GM19025 (cell line): ENCODE measurements around the gene GFI1B.
"Not testable (repeated sequence)": the region's sequence is repeated elsewhere in the genome, so short reads cannot be mapped to it uniquely, and the experiment has no call there.

Source experiments
- ATAC-seq: cut with Tn5 transposase; IDR thresholded peaks from one replicate; pipeline ENCODE4 v1.9.1; 2021; ENCODE audit warnings: mild to moderate bottlenecking, low read depth, moderate library complexity; ENCODE audit not compliant: unreplicated experiment

GFI1B gene

DNA sequence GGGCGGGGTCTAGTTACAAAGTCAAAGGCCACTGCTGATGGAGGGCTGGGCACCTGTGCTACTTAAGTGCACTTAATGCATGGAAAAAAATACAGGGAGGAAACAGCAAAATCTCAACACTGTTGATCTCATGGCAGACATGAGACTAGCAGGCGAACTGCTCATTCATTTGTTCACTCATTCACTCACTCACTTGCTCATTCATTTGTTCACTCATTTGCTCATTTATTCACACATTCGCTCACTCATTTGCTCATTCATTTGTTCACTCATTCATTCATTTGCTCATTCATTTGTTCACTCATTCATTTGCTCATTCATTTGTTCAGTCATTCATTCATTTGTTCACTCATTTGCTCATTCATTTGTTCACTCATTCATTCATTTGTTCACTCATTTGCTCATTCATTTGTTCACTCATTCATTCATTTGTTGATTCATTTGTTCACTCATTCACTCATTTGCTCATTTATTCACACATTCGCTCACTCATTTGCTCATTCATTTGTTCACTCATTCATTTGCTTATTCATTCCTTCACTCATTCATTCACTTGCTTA lies 11.6 kb downstream of the GFI1B start:
- ATAC-seq, result not testable (repeated sequence)

DNA sequence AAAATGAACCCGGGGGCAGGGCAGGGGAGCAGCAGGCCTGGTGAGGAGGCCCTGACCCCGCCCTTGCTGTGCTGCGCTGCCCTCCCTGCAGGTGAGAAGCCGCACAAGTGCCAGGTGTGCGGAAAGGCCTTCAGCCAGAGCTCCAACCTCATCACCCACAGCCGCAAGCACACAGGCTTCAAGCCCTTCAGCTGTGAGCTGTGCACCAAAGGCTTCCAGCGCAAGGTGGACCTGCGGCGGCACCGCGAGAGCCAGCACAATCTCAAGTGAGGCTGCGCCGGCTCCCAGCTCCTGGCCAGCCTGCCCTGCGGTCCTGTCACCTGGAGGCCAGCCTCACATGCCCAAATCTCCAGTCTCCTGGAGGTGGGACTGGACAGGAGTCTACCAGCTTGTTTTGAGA lies 12.3 kb downstream of the GFI1B start:
- ATAC-seq, result no peak

DNA sequence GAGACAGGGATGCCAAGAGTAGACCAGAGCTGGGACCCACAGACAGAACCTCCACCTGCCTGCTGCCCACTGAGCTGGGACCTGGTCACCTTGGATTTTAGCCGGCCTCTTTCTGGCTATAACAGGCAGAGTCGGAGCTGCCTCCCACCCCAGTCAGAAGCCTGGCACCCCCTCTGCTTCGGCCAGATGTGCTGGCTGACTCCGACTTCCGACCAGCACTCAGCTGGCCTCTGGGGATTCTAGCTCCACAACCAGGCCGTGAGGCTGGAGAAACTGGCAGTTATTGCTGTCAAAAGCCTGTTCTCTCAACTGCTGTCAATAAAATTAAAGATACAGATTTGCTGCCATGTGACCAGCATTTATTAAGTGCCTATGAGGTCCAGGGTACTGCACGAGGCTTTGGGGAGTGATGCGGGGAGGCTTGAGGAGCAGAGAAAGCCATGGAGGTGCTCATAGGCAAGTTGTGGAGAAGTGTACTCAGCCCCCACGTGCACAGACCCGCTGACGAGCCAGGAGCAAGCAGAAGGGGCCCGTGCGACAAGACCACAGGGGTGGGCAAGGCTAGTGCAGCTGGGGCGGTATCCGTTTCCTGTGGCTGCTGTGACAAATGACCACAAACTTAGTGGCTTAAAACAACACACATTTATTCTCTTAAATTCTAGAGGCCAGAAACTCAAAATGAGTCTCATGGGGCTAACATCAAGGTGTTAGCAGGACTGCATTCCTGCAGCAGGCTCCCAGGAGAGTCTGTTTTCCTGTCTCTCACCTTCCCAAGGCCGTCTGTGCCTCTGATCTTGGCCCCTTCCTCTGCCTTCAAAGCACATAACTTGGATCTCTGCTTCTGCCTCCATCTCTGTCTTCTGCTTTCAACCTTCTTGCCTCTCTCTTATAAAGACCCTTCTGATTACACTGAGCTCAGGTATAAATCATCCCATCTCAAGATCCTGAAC lies 13.1 kb downstream of the GFI1B start:
- ATAC-seq, result no peak

DNA sequence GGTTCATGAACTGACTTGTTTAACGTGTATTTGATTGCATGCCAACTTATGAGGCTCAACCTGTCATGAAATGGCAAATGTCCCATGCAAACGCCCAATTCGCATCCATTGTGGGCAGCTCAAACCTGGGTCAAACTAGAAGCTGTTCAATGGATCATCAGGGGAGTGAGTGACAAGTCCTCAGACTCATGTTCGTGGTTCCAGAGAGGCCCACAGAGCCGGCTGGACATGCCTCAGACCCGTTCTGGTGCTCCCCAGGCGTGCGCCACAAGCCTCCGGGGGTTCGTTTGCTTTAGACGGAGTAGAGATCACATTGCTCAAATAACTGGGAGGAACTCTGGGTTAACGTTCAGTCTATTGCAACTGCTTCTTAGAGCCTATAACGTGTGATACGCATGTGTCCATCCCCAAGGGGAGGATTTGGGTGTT lies 15.0 kb downstream of the GFI1B start:
- no peak for ATAC-seq

DNA sequence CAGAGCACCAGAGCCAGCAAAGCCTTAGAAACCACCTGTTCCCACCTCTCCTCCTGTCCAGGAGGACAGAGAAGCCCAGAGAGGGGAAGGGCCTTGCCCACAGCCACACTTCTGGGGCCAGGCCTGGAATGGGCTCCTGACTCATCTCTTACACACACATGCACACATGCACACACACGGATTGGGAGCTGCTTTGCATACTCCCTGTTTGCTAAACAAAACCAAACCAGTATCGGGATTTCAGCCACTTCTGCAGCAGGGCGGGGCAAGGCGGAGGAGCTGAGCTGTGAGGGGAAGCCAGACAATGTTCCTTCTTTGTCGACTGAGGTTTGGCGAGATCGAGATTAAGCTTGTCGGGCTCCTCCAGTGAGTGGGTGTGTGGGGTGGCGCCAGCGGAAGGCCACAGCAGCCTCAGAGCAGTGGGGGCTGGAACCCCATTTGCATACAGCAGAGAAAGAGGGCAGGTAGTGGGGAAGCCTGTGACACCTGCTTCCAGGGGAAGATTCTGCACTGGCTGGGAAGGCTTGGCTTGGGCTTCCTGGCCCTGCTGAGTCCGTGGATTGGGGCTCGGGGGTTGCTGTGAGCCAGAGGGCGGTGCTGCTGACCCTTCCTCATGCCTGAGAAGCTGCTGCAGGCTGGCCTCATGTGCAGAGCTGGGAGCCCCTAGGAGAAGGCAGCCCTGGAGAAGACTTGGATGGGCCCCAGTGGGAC lies 16.1 kb downstream of the GFI1B start:
- ATAC-seq, result no peak

DNA sequence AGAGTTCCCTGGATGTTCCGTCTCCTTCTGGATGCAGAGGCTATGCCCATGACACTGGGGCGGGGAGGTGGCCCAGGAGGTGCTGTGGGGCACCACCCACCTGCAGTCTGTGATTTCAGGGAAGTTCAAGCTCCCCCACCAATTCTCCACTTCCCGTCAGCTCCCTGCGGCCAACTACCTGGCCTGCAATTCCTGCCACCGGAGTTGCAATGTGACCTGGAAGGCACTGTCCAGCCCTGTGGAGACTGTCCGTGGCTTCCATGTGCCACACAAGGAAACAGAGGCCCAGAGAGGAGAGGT lies 16.6 kb downstream of the GFI1B start:
- no peak for ATAC-seq

DNA sequence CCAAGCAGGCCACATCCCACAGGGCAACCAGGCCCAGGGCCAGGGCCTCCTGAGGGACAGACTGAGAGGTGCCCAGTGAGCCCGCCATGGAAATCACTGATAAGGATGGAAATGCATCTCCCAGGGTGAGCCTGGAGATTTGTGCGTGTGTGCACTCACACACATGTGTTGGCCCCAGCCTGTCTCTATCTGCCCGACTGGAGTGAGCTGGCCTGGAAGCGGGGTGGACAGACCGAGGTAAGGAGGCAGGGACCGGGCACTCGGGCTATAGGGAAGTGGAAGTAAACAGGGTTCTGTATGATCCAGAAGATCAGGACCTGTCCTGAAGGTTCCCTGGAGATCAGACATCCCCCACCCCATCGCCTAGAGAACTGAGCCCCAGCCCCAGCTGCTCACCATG lies 17.4 kb downstream of the GFI1B start:
- no peak for ATAC-seq

DNA sequence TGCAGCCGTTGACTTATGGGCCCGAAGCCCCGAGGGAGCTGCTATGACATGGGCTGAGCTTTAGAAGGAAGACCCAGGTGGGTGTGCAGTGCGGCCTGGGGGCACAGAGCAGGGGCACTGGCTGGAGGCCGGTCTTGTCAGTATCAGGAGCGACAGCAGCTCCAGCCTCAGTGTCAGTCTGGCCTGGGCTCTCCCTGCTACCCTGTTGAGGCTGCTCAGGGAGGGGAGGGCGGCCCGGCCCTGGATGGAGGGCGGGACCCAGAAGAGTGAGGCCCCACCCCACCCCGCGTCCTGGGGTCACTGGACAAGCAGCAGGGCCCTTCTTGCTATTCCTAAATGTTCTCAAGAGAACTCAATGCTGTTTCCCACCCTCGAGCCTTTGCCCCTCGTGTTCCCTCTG lies 18.0 kb downstream of the GFI1B start:
- no peak for ATAC-seq

DNA sequence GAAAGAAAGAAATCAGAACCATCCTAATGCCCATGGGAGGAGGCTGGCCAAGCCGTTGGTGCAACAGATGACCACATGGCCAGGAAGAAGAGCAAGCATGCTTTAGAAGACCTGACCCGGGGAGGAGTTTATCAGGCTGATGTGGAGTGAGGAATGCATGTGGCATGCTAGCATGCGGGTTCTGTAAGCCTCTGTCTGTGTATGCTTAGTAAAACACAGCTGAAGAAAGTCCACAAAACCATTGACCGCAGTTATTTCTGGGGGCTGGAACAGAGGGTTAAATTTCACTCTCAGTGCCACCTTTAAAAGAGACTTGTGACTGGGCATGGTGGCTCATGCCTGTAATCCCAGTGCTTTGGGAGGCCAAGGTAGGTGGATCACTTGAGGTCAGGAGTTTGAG lies 19.1 kb downstream of the GFI1B start:
- ATAC-seq, result no peak

DNA sequence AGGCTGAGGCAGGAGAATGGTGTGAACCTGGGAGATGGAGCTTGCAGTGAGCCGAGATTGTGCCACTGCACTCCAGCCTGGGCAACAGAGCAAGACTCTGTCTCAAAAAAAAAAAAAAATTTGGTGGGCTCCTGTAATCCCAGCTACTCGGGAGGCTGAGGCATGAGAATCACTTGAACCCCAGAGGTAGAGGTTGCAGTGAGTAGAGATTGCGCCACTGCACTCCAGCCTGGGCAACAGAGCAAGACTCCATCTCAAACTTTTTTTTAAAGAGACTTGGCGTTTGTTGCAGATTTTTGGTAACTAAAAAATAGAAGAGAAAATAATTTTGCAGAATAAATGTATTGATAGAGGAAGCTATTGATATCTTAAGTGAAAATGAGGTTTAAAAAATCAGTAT lies 19.7 kb downstream of the GFI1B start:
- not testable (repeated sequence) for ATAC-seq

DNA sequence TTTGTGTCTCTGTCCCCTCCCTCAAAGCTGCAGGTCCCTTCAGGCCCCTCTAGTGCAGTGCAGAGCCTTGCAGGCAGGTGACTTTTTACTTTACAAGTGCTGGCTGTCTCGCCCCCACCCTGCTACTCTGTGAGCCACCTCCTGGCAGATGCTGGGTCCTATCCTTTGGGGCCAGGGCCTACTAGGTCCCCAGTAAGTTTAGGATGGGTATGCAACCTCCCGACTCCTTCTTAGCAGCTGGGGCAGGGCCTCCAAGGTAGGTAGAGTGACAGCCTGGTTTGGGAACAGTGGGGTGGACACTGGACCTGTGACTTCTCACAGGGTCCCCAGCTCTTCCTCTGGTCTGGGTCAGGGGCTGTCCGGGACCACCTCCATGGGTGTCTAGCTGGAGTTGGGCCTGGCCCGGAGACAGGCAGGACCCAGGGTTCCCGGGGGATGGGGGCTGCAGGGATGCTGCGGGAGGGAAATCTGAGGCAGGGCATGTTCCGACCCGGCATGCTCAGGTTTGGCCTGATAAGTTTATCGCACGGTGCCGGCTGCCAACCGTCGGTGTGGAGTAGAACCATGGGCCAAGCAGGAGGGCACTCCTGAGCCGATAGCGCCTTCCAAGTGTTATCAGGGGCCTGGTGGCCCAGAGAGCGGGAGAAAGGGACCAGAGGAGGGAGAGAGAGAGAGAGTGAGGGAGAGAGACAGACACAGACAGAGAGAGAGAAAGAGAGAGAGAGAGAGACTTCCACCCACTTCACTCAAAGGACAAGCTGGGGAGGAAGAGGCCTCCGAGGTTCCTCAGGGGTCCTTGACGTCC lies 20.5 kb downstream of the GFI1B start:
- no peak for ATAC-seq

DNA sequence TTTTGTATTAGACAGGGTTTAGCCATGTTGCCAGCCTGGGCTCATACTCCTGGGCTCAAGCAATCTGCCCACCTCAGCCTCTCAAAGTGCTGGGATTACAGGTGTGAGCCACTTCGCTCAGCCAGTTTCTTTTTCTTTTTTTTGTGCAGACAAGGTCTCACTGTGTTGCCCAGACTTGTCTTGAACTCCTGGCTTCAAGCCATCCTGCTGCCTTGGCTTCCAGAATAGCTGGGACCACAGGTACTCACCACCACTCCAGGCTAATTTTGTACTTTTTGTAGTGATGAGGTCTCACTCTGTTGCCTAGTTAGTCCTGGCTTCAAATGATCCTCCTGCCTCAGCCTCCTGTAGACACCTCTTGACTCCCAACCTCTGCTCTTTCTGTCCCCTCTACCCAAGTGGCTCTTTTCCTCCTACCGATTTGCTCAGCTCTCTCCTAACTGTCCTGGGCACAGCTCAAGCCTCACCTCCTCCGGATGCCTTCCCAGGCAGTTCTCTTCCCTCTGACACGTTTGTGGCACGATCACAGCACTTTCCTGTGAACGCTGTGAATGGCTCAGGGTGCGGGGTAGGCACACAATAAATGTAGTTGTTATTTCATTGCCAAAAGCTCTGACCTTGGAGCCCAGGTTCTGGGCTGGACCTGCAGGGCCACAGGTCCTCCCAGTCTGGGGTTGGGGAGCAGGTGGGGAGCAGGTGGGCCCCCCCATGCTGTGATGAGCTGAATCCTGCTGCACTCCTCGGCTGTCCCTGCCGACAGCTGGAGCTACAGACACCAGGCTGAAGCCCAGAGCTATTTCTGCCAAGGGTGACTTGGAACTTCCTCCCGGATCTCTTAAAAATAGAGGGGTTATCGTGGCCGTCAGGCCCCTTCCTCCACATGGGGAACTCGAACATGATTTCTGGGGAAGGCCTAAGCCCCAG lies 23.9 kb downstream of the GFI1B start:
- no peak for ATAC-seq

DNA sequence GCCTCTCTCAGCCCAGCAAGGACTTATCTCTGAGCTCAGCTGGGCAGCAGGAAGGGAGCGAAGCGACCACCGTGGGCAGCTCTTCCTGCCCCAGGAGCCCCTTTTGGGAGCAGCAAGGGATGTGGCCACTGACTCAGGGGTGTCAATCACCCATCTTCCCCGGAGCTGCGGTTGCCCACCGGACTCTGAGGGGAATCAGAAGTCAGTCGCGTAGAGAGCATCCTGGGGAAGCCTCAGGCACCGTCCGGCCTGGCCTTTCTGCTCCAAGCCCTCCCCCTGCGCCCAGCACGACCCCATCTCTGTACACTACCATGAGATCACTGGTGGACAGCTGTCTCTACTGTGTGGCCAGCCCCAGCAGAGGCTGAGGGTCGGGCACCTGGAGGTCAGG lies 24.6 kb downstream of the GFI1B start:
- no peak for ATAC-seq

DNA sequence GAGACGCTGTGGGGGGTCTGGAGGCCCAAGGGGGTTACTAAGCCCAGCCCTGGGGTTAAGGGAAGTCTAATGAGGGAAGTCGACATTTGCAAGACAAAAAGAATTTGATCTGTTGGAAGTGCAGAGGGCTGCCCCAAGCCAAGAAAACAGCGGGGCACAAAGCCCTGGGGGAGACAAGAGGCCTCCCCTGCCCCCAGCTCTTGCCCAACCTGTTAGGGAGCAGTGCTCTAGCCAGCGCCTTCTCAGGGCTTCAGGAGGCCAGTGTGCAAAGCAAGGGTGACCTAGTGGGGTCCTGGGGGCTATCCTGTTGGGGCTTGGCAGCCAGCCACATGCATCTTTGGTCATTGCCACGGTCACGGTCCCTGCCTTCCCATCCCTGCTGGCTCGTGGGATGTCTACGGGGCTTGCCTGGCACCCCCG lies 25.2 kb downstream of the GFI1B start:
- ATAC-seq, result no peak

DNA sequence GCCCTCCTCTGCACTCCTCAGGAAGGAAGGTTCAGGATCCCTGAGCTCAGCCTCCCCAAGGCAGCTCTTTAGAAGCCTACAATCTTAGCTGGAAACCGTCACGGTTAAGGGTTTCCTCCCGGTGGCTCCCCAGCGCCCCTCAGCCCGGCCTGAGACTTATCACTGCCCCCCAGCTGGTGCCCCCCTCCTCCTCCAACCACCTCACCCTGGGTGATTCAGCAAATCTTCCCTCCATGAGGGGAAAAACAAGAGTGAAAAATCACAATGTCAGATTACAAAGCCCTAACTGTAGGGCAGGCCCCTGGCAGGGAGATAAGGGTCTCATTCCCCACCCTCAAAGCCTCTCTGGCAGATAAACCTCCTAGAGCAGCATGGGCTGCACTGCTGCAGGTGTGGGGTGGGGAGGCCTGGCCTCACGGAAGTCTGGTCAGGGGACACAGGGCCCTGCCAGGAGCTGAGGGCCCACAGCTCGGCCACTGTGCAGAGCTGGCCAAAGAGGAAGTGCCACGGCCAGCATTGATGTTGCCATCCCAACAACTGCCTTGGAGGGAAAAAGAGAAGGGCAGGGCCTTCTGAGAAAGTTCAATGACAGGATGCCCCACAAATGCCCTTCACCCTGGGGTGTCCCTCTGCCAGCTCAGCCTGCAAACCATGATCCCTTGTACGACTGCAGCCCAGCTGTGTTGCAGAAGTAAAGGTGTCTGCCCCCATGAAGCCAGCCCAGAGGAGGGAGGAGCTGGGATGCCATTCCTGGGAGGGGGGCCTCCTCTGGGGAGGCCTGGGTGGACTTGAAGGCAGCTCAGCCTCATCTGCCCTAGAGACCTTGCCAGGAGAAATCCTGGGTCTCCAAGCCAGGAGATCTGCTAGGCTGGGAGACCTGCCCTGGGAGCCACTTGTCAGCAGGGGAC lies 25.9 kb downstream of the GFI1B start:
- ATAC-seq, result no peak

DNA sequence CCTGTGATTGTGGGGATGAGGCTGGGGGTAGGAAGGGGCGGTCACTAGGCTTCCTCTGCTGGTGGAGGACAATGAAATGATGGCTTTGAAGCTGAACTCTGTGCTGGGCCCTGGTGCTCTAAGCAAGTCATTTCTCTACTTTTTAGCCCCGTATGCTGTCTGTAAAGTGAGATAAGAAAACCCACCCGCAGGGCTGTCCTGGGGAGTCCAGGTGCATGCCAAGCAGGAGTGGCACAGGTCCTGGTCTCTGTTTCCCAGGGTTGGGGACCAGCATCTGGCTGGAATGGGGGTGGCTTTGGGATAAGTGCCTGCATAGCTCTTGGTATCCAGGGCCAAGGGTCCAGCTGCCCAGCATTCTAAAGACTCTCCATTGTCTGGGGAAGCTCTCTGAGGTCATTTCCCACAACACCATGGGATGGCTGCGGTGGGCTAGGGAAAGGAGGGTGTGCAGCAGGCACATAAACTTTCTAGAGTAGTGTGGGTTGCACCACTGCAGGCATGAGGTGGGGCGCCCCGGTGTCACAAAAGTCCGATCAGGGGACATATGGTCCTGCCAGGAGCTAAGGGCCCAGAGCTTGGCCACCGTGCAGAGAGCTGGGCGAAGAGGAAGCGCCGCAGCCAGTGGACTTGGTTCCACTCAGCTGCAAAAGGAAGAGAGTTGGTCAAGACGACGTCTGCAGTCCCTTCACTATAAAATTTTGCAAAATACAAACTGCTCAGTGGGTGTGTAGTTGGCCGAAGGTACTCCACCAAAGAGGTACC lies 26.7 kb downstream of the GFI1B start:
- ATAC-seq, result no peak

DNA sequence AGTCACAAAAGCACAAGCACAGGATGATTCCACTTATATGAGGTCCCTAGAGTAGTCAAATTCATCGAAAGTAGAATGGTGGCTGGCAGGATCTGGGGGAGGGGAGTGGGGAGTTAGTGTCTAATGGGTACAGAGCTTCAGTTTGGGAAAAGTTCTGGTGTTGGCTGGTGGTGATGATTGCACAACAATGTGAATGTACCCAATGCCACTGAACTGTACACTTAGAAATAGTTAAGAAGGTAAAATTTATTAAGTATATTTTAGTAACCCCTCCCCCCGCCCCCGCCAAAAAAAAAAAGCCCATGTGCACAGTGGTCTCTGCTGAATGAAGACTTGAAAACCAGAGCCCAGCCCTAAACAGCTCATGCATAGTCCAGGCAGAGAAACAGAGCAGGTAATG lies 27.5 kb downstream of the GFI1B start:
- ATAC-seq, result no peak

DNA sequence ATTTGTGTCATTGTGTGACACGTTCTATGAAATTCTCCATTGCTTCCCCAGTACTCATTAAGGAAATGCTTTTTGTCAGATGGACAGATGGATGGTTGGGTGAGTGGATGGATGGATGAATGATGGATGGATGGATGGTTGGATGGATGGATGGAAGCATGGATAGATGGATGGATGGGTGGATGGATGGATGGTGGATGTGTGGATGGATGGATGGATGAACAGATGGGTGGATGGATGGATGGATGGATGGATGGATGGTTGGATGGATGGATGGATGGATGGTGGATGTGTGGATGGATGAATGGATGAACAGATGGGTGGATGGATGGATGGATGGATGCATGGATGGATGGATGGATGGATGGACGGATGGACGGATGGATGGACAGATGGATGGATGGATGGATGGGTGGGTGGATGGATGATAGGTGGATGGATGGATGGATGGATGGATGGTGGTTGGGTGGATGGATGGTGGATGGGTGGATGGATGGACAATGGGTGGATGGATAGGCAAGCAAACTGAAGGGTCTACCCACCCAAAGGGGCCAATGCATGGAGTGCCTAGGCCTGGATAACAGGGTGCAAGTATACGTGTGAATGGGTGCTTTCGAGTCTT lies 28.3 kb downstream of the GFI1B start:
- no peak for ATAC-seq
